Activated CD8-positive, alpha-beta memory T cell treated with anti-CD3 and anti-CD28 coated beads, Interleukin-2, amount 50 U/mL, for 4 hours (primary cell): Measurements from ENCODE around the gene ATP2B2.
A peak's percentile ranks its signal among the peaks of the same experiment; 100 is the strongest.

Experiments
- DNase-seq: peaks from one replicate; pipeline ENCODE4 v3.0.0-alpha.2; 2020

Gene ATP2B2

DNA sequence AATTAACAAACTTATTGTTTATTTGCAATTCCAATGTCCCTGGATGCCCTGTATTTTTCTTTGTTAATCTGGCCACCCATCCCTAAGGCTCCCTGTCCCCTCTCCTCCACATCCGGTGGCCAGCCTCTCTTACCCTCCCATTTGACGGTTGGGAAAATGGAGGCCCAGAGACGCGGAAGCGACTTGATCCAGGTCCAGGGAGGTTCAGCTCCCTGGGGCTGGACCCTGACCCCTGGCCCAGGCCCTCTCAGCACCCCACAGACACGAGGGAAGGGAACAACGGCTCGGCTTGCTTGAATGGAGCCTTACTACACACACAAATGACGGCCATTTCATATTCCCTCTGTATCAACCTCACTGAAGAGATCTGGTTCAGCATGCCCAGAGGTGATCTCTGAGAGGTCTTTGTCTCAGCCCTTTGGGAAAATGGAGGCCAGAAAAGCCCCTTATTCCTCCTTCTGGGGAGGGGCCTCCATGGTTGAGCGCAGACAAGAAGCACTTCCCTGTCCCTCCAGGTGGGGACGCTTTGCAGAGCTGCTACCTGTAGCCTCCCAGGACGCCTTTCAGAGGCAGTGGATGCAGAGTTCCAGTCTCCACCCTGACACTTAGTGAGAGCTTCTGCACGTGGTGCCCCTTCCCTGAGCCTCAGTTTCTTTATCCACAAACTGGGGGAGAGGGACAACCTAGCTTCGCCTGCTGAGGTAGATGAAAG lies 82.1 kb downstream of the ATP2B2 start:
- DNase-seq: no peak

DNA sequence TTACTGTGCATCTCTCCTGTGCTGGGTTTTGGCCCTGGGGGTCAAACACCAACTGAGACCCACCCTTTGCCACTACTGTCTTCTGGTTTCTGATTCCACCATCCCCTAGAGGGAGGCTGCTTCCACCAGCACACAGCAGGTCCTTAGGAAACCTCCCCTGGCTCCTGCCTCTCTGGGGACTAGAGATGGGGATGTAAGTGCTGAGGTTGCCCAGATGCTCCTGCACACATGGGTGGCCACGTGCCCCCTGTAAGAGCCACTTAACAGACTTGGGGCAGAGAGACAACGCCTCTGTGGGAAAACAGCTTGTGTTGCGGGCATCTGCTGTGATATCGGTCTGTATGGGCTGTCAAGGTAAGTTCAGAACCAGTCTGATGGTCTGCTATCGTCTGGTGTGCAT lies 83.4 kb downstream of the ATP2B2 start:
- DNase-seq: no peak

DNA sequence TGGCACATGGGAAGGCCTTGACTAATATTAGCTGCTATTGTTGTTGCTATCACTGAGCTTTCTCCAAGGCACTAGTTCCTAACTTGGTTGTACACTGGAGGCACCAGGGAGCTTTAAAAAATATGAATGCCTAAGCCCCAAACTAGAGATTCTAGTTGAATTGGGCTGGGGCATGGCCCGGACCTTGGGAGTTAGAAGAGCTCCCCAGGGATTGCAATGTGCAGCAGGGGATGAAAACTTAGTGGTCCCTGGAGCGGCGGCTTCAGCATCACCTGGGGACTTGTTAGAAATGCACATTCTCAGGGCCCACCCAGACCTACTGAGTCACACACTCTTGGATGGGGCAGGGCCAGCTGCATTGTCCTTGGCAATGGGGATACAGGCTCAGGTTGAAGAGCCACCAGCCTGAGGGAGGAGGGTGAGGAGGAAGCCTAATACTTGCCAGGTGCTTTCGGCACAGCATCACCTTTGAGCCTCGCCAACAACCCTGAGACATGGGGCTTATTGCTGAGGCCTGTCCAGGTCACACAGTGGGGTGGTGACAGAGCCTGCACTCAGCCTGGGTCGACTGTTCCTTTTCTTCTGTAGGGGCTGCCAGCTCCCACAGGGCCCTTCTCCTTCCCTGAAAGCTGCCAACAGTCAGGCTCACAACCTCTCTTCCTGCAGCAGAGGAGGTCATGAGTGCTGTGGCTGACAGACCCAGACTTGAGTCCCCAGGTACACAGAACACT lies 84.5 kb downstream of the ATP2B2 start:
- no peak for DNase-seq

DNA sequence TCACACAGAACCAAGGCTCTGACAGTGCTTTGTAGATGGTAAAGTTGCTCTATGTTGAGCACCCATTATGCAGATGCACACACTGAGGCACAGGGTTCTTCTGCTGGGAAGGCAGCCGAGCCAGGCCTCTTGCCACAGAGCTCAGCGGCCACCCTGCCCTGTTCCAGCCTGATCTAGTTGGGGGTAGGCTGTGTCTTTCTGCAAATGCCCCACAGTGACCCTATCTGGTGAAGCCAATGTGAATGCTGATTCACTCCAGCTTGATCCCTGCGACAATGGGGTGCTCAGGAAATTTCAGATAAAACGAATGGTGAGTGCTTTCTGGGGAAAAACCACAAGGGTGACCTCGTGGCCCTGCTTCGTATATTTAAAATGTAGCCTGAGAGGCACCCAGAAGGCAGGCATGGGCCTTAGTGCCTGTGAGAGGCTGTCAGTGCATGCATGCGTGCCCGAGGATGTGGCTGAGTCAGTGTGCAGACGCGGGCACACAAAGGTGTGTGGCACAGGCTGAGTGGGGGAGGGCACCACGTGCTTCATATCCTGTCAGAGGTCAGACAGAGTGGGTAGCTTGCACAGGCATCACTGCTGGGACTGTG lies 85.7 kb downstream of the ATP2B2 start:
- peak; percentile 44 for DNase-seq

DNA sequence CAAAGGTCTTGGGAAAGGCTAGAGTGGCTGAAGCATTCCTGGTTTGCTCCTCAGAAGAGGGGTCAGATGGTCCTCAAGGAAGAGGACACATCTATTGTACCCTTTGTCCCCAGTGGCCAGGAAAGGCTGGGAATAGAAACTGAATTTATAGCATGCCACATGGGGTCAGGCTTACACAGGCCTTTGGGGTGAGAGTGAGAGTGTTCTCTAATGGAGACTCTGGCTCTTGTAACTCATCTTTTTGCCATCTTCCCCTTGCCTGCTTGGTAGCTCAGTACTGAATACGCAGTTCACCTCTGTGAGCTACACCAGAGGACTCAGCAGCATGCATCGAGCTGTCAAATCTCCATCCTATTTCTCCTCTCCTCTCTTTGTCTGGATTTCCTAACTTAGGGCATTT lies 87.5 kb downstream of the ATP2B2 start:
- DNase-seq: no peak

DNA sequence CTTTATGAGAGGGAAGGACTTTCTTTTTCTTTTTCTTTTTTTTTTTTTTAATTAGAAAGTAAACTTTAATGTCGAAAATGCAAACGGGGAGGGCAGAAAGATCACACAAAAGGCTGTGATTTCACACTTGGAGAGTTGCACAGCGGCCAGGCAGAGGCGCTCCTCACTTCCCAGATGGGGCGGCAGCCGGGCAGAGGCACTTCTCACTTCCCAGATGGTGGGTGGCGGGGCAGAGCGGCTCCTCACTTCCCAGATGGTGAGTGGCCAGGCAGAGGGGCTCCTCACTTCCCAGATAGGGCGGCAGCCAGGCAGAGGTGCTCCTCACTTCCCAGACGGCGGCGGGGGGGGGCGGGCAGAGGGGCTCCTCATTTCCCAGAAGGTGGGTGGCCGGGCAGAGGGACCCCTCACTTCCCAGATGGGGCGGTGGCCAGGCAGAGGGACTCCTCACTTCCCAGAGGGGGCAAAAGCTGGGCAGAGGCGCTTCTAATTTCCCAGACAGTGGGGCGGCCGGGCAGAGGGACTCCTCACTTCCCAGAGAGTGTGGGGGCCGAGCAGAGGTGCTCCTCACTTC lies 88.6 kb downstream of the ATP2B2 start:
- no peak for DNase-seq

DNA sequence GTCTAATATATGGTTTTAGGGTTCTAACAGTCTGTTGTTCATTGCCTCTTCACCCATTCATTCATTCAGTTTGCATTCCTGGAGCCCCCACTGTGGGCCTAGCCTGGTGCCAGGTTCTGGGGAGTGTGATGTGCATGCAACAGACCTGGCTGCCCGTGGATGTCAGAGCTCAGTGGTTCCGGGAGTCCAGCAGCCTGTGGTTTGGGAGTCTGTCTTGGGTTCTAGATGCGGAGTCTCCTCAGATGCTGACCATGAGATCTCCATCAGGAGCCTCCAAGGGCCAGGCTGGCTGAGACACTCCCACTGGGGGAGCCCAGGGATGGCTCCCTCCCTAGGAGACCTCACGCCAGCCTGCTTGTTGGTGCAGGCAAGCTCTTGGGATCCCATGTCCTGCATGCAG lies 92.3 kb downstream of the ATP2B2 start:
- DNase-seq: no peak

DNA sequence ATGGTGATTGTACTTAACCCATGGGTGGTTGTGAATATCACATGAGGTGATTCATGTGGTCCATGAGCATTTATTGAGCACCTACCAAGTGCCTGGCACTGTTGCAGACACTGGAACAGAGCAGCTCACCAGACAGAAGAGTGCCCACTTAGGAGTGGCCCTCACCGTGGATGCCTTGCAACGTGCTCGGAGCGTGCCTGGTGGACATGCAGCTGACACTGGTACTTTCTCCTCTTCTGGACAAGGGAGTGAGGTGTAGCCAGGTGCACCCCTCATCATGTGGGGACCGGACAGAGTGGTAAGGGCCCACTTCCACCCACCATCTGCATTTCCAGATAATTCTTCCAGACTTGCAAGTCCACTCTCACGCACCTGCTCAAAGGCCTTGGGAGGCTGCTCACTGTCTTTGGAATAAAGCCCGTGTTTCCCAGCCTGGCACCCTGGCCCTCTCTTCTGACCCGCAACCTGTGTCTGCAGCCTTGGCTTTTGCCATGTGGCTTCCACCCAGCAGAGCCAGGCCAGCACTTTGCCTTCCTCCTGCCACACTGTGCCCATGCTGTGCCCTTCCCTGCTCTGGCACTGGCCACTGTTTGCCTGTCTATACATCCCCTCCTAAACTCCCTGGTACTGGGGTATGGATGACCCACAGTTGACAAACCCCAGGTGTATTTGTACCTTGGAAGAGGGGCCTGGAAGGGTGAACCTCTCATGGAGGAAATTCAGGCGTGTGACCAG lies 93.6 kb downstream of the ATP2B2 start:
- DNase-seq: no peak

DNA sequence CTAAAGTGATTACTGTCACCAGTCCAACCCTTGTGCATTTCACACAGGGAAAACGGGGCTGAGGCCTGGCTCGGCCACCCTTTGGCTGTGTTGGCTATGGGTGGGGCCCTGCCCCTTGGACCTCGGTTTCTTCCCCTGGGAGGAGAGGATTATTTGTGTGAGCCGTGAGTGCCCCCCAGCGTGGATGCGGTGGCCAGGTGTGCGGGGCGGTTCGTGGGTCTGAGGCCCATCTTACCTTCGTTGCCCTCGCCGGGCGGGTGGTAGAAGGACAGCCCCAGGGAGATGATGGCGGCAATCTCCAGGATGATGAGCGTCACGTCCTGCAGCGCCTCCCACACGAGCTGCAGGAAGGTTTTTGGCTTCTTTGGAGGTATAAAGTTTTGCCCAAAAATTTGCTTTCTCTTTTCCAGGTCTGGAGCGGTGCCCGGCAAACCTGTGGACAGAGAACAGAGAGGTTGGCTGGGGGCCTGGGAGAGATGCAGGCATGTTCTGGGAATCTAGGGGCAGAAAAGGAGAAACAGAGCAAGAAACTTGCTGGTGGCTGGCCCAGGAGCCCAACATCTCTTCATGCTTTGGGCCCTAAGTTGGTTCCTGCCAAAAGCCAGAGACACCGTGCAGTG lies 94.9 kb downstream of the ATP2B2 start:
- no peak for DNase-seq

DNA sequence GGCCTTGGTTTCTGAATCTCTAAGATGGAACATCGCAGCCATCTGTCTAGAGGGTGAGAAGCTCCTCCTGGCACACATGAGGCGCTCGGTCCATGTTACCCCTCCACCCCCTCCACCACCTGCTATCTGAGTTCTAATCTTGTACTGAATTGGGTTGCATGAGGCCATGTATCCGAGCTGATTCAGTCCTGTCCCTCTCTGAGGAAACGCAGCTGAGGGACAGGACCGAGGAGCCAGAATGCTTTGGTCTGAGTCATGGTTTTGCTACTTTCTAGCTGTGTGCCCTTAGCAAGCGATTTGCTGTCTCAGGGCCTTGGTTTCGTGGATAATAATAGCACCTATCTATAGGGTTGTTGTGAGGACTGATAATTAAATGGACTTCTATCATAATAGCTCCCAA lies 96.7 kb downstream of the ATP2B2 start:
- no peak for DNase-seq

DNA sequence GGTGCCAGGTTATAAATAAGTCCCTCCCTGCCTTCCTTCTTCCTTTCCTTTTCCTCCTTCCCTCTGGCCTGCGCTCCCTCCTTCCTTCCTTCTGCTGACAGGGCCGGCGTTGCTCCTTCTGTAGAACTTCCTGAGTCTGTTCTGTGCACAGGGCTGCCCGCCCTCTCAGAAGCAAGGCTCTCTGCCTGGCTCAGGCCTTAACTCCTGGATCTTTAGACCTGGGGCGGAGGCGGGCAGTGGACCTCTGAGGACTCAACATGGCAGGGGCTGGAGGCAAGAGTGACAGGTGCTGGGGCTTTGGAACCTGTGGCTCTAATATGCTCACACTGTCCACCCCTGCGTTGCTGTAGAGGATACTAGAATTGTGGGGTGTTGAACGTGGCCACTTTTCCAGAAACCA lies 98.0 kb downstream of the ATP2B2 start:
- no peak for DNase-seq

DNA sequence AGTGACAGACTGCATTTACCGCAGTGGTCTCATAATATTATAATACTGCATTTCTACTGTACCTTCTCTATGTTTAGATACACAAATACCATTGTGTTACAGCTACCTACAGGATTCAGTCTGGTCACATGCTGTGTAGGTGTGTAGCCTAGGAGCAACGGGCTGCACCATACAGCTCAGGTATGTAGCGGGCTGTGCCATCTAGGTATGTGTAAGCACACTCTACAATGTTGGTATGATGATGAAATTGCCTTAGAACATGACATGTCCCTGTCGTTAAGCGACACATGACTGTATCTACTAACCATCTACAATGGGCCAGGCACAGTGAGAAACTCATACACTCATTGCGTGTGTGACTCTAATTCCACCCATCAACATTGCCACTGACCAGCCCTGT lies 99.0 kb downstream of the ATP2B2 start:
- DNase-seq: no peak

DNA sequence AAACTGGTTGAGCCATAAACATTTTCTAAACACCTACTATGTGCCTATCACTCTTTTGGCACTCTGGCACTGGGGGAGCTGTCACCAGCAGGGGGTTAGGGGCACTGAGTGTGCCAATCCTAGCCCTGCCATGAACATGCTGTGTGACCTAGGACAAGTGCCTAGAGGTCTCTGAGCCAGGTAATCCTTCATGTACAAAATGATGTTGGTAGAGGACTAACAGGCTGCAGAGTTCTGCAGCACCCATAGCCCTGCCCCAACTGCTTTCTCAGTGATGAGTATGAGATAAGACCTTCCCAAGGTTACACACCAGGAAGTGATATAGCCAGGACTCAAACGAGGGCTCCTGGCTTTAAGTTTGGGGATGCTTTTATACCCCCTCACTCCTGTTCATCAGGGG lies 99.6 kb downstream of the ATP2B2 start:
- no peak for DNase-seq

DNA sequence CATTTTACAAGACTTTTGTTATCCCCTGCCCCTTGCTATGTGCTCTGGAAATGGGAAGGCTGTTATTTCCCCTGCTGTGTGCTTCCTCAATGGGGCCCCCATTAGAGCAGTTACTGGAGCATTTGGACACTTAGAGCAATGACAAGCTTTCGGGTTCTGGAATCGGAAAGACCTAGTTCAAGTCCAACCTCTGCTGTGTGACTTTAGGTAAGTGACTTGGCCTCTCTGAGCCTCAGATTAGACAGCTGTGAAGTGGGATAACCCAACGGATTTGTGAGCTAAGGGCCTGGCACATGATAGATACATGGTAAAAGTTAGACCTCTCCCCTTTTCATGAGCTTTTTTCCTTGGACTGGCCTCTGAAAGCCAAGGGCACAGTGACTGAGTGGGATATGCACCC lies 100.5 kb downstream of the ATP2B2 start:
- DNase-seq: no peak

DNA sequence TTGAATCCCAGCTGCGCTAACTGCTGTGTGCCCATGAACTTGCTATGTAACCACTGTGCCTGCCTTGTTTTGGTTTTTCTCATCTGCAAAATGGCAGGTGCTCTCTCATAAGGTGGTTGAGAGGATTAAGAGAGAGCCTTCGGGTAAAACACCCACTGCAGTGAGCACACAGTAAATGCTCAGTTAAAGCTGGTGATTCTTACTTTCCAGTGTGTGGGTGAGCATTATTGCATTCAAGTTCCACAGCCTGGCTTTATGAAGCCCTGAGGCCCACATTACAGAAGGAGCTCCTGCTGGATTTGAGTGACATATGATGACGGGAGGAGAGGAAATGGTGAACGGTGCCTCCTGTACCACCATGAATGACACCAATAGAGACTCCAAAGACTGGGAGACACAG lies 101.0 kb downstream of the ATP2B2 start:
- no peak for DNase-seq

DNA sequence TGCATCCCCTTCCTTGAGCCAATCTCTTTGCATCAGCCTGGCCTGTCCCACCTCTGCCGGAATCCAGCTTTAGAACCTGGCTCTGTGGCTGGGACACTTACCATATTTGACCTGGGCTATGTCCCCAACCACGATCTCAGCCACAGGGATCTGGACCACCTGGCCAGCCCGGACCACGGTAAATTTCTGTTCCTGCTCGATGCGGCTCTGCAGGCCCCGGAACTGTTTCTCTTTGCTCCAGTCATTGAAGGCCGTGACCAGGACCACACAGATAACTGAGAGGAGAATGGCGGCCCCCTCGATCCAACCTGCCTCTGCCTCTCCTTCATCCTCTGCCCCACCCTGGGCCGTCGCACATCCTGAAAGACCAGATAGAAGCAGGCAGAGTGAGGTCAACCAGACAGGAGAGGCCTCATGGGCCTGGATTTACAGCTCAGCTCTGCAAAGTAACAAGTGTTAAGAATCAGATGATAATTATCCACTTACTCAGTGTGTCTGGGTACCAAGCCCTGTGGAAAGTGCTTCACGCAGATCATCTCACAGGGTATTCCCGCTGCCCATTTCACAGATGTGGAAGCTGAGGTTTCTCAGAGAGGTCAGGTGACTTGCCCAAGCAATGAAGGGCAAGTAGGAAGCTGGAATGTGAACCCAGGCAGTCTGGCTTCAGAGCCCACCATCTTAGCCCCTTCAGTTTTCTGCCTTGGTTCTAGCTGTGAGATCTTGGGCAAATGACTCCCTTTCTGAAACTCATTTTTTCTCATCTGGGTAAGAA lies 103.2 kb downstream of the ATP2B2 start:
- DNase-seq: no peak

DNA sequence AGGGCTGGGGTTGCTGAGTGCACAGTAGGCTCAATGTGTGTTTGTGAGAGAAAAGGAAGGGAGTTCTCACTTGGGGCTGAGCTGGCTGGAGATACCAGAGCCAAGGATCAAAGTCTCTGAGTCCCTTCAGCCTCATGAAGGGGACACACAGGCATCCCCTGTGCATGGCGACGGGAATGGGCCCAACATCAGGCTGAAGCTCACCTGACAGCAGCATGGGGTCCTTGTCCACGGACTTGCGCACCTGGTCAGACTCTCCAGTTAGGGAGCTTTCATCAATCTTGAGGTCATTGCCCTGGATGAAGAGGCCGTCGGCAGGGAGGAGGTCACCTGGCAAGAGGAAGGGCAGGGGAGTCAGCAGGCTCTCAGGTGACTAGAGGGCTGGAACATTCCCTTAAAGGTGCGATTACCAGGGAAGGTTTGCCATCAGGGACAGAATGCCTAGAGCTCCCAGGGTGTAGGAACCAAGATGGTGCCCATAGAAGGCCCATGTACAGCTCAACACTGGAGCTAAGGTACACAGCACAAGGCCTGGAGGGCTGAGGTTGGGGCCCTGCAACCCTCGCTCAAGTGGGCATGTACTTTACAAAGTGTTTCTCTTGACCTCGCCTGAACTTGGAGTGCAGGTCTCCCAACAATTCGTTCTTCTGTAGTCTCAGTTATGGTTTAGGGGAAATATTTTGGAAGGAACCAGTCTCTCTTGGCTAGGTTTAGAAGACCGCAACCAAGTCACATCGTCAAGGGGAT lies 104.5 kb downstream of the ATP2B2 start:
- no peak for DNase-seq

DNA sequence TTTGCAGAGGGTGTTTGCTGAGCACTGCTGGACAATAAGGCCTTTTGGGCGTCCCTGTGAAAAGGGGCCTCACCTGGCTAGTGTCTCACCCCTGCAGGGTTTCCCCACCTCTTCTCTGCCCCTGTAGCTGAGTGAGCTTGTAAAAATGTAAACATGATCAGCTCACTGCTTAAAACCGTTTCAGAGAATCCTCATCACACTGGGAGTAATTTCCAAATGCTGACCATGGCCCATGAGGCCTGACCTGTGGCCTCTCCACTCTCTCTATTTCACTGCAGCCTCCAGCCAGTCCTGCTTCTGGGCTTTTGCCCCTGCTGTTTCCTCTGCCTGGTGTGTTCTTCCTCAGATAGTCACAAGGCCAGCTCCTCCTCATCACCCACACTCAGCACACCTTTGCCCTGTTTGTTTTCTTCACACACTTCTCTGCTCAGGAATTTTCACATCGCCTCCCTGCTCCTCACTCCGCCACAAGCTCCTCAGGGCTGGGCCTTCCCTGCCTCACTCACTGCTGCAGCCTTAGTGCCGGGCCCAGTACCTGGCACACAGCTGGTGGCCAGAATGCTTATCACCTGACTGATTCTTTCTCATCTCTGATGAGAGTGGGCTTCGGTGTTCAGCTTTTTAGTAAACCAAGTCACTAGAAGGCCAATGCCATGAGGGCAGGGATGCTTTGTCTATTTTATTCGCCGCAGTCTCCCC lies 105.2 kb downstream of the ATP2B2 start:
- no peak for DNase-seq

DNA sequence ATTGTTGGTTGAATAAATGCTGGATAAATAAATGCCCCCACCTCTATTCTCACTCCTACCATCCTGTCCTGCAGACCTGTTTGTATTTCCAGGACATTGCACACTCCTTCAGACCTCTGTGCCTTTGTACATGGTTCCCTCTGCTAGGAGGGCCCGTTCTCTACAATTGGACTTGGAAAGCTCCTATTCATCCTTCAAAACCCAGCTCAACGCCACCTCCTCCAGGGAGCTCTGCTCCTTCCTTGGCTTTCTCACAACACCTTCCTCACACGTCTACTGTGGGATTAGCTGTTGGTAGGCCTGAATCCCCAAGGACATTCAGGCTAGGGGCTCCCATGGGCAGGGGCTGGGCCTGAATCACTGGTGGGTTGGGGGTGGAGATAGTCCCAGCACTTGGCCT lies 105.8 kb downstream of the ATP2B2 start:
- DNase-seq: no peak

DNA sequence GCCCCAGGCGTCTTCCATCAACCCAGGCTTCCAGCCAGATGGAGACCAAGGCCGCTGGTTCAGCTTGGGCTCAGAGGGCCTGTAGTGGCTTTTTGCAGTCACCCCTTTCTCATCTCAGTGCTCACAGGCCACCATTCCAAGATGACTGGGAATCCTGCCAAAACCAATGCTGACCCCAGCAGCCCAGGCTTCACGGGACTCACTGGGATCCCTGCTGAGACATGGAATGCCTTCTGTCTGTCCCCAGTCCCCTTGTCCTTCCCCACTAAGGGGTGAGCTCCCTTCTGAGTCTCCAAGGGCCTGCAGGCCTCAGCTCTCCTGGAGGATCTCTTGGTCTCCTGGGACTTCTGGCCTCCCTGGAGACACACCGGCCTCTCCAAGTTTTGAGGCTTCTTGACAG lies 107.0 kb downstream of the ATP2B2 start:
- no peak for DNase-seq

DNA sequence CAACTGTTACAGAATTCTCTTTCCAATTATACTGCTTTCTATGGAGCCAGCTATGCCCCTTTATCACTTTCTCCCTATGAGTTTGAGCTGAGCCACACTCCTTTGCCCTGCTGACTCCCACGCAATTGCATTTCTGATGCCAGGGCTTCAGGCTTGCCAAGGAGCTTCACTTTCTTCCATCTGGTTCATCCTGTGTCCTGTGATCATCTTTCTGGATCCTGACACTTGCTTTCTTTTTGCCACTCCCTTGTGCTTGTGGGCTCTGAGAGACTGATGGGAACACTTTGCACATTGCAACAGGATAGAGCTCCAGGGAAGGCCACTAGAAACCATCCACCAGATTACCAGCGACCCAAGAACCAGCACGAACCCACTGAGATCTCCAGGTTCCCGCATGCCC lies 107.5 kb downstream of the ATP2B2 start:
- no peak for DNase-seq
